Retina (tissue), 1 donor: ENCODE measurements around the gene CD164L2.
A peak's percentile ranks its signal among the peaks of the same experiment; 100 is the strongest.

Experiments used
- DNase-seq: peaks from one replicate; pipeline ENCODE4 v3.0.0-alpha.2; 2016

Gene CD164L2

GRCh38 chr1:27361044-27361402, 22.1 kb downstream of the CD164L2 start:
- DNase-seq = no peak

DNA sequence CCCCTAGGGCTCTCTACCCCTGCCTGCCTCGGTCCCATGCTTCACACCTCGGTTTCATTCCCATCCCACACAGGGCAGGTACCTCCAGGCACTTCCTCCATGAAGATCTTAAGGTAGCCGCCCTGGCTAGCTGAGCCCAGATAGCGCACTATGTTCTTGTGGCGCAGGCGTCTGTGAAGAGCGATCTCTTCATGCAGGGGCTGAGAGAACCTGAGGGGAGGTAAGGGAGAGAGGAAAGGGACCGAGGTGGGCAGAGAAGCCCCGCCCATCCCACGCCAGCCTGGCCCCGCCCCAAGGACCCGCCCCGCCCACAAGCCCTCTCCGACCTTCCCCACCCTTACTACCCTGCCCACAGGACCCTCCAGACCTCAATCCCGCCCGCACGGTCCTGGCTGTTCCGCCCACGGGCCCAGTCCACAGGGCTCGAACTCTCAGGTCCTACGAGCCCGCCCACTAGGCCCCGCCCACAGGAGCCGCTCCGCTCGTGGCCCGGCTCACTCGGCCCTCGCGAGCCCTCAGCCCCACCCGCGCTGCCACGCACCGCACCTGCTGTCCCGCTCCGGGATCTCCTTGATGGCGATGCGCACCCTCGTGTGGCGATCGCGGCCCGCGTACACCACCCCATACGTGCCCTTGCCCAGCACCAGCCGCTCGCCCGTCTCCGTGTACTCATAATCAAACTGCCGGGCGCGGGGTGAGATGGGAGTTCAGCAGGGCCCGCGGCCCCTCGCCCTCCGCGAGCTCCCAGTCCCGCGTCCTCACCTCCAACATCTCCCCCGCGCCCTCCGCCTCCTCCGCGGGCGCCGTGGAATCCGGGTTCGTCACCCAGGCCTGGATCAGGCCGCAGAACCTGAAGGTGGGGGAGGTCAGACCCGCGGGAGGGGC, 22.7 kb downstream of the CD164L2 start:
- DNase-seq = peak; percentile 83

DNA sequence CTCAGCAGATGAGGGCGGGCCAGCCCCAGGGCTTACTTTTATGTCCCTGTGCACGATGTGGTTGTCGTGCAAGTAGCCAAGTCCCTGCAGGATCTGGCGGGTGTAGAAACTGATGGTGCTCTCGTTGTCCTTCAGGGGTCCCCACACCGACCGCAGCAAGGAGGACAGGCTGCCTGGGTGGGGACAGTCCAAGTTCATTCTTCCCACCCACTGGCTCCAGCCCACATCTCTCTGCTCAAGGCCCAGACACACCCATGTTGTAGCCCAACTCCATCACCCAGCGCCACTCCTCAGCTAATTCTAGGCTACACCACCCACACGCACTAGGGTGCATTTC, 23.3 kb downstream of the CD164L2 start:
- DNase-seq = no peak

- DNase-seq = no peak
These were observed 24.2 kb downstream of the CD164L2 start for GRCh38 chr1:27358928-27359313.

DNA sequence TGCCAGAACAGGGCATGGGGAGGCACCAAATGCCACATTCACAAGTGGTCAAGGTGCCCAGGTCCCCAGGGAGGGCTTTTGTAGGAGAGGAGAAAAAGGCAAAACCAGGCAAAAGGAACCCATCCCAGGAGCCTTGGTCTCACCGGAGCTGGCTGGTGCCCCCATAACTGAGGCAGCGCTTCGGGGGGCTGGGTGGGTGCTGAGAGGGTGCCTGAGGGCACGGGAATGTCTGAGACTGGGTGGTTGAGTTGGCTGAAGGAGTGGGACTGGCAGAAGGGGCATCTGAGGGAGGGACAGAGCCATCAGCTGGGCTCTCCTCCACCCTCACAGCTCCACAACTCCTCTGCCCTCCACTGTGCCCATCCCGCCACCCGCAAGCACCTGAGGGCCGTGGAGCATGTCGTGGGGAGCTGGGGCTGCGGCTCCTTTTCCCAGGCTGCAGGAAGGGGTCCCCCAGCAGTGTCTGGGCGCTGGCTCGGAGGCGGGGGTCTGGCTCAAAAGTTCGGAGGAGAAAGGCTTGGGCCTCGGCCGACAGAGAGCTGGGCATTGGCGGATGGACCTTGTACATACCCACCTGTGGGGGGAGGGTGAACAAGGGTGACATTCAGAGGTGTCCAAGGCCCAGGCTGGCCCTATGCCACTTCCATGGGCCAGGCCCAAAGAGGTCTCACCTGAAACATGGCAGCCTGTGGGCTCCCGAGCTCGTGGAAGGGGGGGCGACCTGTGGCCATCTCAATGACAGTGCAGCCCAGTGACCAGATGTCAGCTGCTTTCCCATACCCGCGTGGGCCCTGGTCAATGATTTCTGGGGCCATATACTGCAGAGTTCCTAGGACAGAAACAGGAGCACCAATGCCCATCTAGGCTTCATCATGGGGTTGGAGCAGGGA, 24.9 kb downstream of the CD164L2 start:
- DNase-seq = no peak

DNA sequence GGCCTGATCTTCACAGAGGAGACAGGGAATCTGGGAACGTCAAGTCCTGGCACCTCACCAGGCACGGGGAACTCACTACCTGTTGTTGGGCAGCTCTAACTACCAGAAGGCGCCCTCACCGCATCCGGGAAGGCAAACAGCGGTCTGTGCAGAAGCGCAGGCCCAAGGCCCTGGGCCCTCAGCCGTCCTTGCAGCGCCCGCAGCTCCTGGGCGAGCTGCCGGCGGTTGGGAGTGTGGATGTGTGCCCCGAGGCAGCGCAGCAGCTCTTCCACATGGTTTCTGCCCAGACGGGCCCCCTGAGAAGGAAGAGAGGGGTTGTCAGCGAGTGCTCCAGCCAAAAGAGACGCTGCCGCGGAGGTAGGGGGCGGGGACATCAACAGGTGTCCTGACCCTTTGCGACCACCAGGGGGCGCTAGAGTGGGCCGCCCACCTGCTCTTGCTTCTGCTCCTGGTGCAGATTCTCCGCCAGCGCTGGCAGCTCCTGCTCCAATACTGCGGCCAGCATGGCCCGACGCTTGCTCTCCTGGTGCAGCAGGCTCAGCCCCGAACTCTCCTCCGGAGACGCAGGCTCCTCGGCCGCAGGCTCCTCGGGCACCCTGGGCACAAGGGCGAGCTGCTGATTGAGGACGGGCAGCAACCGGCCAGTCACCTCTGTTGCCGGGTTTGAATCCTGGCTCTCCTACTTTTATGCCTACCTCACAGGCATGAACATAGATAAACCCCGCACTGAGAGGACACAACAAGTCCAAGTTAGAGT, 25.7 kb downstream of the CD164L2 start:
- peak; percentile 94 for DNase-seq

- no peak for DNase-seq
These were observed 26.4 kb downstream of the CD164L2 start for GRCh38 chr1:27356619-27357280.

DNA sequence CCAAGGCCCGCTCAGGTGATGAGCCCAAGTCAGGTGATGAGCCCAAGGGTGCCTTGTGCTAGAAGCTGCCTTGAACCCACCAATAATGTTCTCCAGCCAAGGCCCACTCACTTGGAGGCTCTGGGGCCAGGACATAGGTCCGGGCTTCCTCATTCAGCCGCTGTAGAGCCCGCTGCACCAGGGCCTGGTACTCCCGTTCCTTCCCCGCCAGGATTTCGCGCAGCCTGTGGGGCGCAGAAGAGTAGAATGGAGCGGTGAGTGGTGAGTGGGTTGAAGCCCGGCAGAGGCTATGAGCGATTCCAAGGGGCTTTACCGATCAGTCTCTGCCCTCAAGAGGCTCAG, 26.9 kb downstream of the CD164L2 start:
- DNase-seq = no peak

- no peak for DNase-seq
These were observed 27.4 kb downstream of the CD164L2 start for GRCh38 chr1:27355683-27356082.

DNA sequence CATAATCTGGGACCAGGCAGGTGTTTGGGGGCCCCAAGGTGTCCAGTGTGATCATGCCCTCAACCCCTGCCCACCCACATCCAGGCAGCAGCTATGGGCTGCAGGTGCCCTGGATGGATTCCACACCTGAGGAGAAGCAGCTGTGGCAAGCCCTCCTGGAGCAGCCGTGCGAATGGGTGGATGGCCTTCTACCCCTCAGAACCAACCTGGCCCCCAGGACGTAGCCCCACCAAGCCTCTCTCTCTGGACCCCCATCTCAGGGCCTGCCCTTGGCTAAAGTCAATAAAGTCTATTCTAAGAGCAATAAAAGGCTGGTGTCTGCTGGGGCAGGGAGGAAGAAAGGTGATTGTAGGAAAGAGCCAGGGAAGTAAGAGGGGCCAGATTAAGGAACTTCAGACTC, 29.5 kb downstream of the CD164L2 start:
- DNase-seq = no peak

DNA sequence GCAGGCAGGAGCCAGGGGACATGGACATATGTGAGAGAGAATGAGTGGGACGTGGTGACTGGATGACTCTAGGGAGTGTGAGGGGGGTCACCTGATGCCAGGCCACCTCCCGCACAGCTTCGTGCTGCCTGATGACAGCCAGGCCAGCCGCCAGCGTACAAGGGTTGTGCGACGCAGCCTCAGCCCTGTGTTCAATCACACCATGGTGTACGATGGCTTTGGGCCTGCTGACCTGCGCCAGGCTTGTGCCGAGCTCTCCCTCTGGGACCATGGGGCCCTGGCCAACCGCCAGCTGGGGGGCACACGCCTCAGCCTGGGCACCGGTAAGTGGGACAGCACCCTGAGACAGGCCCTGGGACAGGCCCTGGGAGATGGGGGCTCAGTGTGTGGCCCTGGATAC, 30.0 kb downstream of the CD164L2 start:
- DNase-seq = no peak

DNA sequence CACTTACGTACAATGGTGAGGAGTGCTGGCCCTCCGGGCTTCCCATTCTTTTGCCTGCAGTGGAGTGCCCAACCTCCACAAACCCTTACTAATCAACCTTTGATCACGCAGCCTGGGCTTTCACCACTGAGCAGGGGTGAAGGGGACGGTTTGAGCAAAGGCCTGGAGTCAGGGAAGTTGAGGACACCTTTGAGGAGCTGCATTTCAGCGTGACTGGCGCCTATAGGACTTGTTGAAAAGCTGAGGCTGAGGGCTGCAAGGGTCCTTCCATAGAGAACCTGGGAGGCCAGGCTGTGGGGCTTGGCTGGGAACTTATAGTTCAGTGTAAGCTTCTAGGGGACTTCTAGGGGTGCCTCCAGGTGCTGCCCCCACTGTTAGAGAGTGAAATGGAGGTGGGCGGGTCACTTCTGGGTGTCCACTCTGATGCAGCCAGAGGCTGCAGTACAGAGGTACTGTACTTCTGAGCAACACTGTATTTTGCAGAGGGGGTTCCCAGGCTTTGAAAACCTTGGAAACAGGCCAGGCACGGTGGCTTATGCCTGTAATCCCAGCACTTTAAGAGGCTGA, 31.5 kb downstream of the CD164L2 start:
- no peak for DNase-seq

DNA sequence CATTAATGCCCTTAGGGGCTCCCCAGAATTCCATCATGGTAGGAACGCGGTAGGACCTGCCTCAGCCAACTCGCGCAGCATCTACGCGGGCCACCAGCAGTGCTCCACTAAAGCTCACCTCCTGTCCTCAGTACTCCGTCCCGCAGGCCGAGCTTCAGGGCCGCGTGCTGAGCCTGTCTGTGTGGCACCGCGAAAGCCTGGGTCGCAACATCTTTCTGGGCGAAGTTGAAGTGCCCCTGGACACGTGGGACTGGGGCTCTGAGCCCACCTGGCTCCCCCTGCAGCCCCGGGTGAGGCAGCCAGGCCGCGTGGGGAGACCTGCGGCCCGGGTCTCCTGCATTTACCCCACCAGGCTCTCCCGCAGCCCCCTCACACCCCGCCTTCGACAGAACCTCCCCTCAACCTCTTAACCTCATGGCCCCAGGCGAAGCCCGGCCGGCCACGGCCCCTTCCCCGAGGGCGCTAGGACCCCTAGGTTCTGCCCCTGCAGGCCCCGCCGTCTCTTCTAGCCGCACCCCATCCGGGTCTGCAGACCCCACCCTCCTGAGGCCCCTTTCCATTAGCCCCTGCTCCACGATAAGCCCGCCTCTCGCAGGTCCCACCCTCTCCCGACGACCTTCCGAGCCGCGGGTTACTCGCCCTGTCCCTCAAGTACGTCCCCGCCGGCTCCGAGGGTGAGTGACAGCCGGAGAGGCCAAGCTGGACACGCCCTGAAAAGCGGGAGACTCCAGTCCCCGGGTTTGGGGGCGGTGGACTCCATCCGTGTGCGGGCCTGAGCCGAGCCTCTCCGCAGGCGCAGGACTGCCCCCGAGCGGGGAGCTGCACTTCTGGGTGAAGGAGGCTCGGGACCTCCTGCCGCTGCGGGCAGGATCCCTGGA, 32.2 kb downstream of the CD164L2 start:
- DNase-seq = peak; percentile 74

- peak; percentile 74 for DNase-seq
These were observed 33.1 kb downstream of the CD164L2 start for GRCh38 chr1:27349784-27350662.

GRCh38 chr1:27348861-27349783, 34.0 kb downstream of the CD164L2 start:
- peak; percentile 73 for DNase-seq

- DNase-seq = no peak
These were observed 36.0 kb downstream of the CD164L2 start for GRCh38 chr1:27346991-27347624.

DNA sequence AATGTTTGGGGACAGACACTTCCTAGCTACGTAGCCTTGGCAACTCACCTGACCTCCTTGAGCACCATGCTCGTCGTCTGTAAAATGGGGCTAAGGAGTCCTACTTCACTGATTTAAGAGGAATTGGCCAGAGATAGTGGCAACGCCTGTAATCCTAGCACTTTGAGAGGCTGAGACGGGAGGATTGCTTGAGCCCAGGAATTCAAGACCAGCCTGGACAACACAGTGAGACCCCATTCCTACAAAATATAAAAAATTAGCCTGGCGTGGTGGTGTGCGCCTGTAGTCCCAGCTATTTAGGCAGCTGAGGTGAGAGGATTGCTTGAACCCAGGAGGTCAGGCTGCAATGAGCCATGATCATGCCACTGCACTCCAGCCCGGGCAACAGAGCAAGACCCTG, 36.8 kb downstream of the CD164L2 start:
- DNase-seq = no peak

DNA sequence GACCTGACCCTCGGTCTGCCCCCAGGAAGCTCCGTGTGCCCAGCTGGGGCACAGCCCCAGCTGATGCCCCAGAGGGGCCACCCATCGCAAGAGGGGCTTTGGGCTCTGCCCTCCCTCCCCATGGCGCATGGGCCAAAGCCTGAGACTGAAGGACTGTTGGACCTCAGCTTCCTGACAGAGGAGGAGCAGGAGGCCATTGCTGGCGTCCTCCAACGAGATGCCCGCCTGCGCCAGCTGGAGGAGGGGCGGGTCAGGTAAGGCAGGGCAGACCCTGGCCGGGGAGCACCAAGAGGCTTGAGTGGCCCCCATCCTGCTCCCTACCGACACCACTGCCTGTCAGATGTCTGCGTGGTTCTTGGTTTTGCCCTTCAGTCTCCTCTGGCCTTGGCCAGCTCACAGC, 37.9 kb downstream of the CD164L2 start:
- DNase-seq = no peak

DNA sequence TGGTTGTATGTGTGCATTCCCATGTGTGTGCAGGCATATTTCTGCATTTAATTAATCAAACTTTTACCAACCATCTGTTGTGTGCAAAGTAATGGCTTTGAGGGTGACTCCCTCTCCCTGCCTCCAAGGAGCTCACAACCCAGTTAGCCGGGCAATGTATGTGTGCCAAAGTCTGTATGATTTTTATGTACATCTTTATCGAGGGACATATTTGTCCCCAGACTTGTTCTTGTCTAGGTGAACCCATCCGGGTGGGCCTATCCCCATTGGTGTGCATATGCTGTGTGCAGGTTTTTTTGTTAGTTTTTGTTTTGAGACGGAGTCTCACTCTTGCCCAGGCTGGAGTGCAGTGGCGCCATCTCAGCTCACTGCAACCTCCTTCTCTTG, 39.5 kb downstream of the CD164L2 start:
- DNase-seq = no peak
